Fibroblast of villous mesenchyme (primary cell): ENCODE data around the gene MYT1. TPM values are rescaled to one million over a fixed set of nuclear protein-coding genes. Genes with fewer than 3 reads are reported as not detected.

ENCODE experiments used
- DNase-seq: peaks from one replicate; pipeline ENCODE4 v3.0.0-alpha.2; 2010; ENCODE audit warnings: low read depth
- H3K4me3 ChIP-seq: 2 replicates; pipeline ENCODE4 v1.5.1; 2011; ENCODE audit warnings: low read depth, mild to moderate bottlenecking, low read length
- CTCF ChIP-seq: IDR thresholded peaks from 2 replicates; pipeline ENCODE4 v1.5.1; 2012; ENCODE audit warnings: low read depth, mild to moderate bottlenecking, low read length; ENCODE audit not compliant: insufficient read depth
- total RNA-seq: library from RNA; depleted of rRNA; stranded (reverse); fragments of >200 nt; gene quantifications from 2 replicates; pipeline ENCODE4 v1.2.3, GENCODE V29; 2012

MYT1 gene
- total RNA-seq, 1 donor, result not detected

GRCh38 chr20:64239449-64240242 lies 75.4 kb downstream of the MYT1 start:
- no peak for DNase-seq
- no peak for TF ChIP-seq CTCF
- no peak overlapping the region for H3K4me3 ChIP-seq

GRCh38 chr20:64240243-64241015 lies 76.2 kb downstream of the MYT1 start:
- no peak for DNase-seq
- TF ChIP-seq CTCF, result no peak
- no peak overlapping the region for H3K4me3 ChIP-seq

- no peak overlapping the region for H3K4me3 ChIP-seq
- no peak for DNase-seq
- TF ChIP-seq CTCF, result no peak
These were observed 76.8 kb downstream of the MYT1 start for GRCh38 chr20:64241061-64241460.

- no peak for DNase-seq
- H3K4me3 ChIP-seq, result no peak overlapping the region
- TF ChIP-seq CTCF, result no peak
These were observed 77.9 kb downstream of the MYT1 start for GRCh38 chr20:64242003-64242796.

- no peak for DNase-seq
- no peak for TF ChIP-seq CTCF
- H3K4me3 ChIP-seq, result no peak overlapping the region
These were observed 78.7 kb downstream of the MYT1 start for GRCh38 chr20:64242797-64243475.

GRCh38 chr20:64244281-64244805 lies 80.1 kb downstream of the MYT1 start:
- no peak overlapping the region for H3K4me3 ChIP-seq
- no peak for TF ChIP-seq CTCF
- no peak for DNase-seq
